Renal cortical epithelial cell (primary cell): ENCODE measurements around the gene PADI2. TPM values are rescaled to one million over a fixed set of nuclear protein-coding genes. Genes with fewer than 3 reads are reported as not detected.

Experiments
- DNase-seq: peaks from one replicate; pipeline ENCODE4 v3.0.0-alpha.2; 2011; ENCODE audit warnings: low read depth
- total RNA-seq: library from RNA; depleted of rRNA; stranded (reverse); fragments of >200 nt; gene quantifications from 2 replicates; pipeline ENCODE4 v1.2.3, GENCODE V29; 2014

The PADI2 gene
- total RNA-seq, 1 donor from 2014 or later = 1.5 TPM

DNA sequence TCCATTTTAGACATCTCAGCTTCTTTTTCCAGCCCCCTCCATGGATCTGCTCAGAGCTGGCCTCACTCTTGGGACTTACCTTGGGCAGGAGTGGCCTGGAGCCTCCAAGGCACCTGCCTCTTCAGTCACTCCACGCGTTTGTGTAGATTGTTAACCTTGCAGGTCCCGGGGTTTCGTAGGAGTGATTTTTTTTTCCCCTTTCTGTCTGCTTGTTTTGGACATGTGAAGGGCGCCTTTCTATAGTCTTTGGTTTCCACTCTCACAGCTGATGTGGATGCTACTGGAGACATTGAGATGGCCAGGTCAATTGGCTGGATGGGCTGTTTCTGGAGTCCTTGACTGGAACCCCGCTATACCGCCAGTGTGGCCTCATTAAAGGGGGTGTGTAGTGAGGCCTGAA, 63.5 kb downstream of the PADI2 start:
- DNase-seq = no peak

DNA sequence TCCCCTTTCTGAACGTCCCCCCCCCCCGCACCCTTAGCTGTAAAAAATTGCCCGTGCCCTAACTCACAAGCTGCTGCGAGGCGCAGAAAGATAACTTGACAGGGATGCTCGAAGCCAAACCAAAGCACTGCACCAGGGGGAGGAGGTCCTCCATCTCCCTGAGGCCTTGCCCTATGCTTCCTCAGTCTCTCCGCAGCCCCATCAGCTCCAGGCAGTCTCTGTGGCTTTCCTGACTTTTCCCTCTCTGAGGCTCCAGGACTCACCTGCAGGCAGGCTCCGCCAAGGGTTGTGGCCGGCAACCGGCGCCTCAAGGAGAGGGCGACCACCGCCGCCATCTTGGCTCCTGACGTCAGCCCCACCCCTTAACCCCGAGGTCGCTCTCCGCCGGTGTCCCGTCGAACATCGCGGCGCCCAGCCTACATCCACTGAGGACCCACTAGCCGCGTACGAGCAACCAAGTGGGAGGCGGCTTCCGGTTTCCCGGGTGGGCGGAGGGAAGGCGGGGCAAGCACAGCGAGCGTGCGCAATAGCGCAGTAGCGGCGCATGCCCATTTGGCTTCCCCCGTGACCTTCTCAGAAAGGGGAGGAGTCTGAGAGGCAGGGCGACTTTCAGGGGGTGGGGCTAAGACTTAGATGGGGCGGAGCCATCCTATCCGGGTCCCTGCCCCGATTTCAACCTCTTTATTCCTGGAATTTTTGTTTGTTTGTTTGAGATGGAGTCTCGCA, 65.4 kb downstream of the PADI2 start, which contains the start of gene SDHB:
Gene SDHB, minus strand, starts transcription at position 348 of the 726 bp plus-strand sequence. Its CDS starts 13 bp downstream, at position 335.
- peak; percentile 94 for DNase-seq

DNA sequence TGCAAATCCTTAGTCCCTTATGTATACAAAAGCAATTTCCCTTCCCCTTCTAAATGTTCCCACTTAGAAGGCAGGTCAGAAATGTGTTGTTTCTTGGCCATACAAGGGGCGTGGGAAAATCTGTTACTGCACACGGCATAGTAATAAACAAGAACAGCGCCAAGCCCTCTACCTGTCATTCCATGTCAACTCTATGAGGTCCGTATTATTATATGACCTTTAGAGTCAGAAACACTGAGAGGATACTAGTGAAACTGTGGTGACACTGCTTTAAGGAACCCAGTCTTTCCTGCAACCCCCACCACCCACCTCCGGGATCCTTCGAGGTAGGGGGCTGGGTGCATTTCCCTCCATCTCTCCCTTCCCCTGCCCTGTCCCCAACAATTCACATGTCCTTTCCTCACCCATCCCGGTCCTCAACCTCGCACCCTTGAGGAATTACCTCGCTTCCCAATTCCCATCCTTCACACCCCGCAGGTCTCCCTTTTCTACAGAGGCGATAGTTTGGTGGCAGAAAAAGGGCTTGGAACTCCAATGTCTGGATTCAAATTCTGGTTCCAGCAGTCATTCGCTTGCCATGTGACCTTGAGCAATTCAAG, 66.1 kb downstream of the PADI2 start:
- peak; percentile 22 for DNase-seq

DNA sequence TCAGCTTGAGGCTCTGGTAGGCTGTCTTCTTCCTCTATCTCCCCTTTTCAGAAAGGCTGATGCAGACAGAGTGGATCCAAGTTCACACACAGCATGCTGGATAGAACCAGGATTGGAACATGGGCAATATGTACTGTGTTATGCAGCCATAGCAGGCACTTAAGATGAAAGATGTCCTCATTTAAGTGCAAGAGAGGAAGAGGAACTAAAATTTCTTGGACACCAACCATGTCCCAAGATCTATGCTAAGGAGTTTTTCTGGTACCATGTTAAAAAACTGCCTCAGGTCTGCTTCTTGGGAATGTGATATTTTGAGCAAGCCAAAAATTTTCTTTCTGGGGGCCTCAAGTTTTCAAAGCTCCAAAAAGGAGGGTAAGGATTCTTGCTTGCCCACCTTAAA, 66.6 kb downstream of the PADI2 start:
- no peak for DNase-seq

DNA sequence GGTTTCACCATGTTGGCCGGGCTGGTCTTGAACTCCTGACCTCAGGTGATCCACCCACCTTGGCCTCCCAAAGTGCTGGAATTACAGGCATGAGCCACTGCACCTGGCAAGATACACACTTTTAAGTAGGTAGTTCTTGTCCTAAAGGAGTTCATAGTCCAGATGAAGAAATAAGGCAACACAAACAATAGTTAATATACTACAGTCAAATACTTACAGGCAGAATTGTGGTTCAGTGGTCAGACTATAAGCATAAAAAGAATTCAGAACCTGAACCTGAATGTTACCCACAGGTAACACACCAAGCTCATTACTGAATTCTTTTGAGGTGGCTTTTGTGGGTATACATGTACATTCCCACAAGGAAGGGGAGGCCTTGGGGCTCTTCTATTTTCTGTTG, 67.2 kb downstream of the PADI2 start:
- peak; percentile 65 for DNase-seq

DNA sequence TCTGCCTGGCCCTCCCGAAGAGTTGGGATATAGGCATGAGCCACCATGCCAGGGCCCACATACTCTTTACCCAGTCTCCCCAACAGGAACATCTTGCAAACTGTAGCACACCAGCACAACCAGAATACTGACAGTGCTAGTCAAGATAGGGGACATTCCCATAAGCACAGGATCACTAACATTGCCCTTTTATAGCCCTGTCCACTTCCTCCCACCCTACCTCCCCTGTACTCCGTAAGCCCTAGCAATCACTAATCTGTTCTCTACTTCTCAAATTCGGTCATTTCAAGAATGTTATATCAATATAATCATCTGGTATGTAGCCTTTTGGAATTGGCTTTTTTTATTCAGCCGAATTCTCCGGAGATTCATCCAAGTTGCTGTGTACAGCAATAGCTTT, 71.3 kb downstream of the PADI2 start:
- DNase-seq = no peak

DNA sequence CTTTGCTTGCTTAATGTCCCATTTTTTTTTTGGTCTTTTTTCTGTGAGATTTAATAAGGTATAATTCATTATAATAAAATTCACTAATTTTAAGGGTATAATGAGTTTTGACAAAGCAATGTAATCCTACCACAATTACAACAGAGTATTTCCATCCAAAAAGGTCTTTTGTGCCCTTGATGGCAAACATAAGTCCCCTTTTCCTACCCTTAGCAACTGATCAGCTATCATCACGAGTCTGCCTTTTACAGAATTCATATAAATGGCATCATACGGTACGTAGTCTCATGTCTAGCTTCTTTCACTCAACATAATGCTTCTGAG, 73.0 kb downstream of the PADI2 start:
- no peak for DNase-seq

DNA sequence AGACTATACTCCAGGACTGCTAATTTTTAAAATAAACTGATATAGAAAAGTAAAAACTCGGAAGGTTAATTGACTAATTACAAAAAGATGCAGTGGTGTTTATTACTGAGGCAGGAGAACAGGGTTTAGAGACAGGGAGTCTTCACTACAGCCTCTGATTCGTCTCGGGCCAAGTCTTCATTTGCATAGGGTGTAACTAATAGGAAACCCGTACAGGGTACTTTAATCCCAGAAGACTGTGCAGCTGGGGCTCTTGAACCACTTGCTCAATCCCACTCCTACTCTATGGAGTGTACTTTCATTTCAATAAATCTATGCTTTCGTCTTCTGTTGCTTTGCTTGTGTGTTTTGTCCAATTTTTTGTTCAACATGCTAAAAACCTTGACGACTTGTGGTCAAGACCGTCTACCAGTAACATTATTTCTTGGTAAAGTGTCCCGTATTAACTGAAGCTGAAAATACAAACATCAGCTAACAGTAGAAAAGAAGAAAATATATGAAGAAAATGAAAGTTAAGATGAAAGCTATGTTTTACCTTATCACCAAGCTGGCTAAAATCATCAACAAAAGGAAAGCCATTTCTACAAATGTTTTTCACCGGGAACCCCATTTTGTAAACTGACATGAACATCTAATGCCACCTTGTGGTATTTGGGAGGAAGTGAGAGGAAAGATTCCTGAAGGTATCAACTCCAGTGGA, 73.5 kb downstream of the PADI2 start:
- peak; percentile 71 for DNase-seq

DNA sequence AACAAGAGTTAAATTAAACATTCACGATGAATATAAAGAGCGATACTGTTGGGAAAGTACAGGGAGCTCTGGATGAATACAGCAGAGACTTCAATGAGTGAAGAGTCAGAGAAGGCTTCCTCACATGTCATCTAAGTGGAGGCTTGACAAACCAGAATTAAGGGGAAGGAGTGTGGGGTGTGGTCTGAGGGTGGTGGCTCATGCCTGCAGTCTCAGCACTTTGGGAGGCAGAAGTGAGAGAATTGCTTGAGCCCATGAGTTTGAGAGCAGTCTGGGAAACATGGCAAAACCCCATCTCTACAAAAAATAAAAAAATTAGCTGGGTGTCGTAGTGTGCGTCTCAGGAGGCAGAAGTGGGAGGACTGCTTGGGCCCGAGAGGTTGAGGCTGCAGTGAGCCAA, 74.1 kb downstream of the PADI2 start:
- no peak for DNase-seq

DNA sequence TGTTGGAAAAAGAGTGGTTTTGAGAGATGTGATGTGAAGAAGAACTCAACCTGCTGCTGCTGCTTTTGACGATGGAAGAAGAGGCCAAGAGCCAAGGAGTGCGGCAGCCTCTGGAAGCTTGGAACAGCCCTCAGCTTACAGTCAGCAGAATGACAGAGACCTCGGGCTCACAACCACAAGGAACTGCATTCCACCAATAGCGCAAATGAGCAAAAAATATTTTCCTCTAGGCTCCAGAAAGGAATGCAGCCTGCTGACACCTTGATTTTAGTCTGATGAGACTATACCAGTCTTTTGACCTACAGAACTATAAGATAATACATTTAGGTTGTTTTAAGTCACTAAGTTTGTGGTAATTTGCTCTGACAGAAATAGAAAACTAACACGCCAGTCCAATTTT, 75.6 kb downstream of the PADI2 start:
- DNase-seq = no peak

DNA sequence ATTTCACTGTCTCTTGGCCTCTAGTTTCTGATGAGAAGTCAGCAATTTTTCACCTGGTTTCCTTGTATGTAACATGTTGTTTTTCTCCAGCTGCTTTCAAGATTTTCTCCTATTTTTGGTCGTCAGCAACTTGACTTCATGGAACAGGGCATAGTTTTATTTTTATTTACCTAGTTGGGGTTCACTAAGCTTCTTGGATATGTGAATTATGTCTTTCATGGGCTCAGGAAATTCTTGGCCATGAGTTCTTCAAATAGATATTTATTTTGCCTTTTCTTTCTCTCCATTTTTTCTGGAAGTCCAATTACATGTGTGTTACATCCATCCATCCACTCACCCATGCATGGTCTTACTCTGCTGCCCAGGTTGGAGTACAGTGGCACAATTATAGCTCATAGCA, 79.1 kb downstream of the PADI2 start:
- no peak for DNase-seq

DNA sequence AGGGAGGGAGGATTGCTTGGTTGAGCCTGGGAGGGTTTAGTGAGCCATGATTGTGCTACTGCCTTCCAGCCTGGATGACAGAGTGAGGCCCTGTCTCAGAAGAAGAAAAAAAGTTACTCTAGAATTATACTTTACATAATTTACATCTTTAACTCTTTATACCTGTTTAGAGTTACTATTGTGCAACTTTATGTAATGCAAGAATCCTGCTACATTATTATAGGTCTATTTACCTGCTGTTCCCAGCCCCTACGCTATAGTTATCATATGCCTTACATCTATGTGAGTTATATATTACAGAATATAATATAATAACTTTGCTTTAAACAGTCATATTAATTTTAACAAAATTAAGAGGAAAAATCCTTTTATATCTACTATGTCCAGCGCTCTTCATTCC, 79.7 kb downstream of the PADI2 start:
- no peak for DNase-seq

DNA sequence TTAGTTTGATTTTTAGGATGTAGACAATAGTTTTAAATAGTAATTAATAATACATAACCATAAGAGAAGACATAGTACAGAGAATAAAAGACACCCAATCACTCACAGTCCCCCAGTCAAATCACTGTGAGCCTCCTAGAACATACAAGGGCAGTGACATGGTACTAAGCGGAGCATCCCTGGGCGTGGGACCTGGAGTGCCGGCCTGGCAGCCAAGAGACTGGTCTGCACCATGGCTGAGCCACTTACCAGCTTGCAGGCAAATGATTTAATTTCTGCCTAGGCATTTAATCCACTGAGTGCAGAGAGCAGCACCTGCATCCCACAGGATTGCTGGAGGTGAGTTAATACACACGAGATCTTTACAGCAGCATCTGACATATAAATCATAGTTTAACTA, 85.8 kb downstream of the PADI2 start:
- DNase-seq = no peak

DNA sequence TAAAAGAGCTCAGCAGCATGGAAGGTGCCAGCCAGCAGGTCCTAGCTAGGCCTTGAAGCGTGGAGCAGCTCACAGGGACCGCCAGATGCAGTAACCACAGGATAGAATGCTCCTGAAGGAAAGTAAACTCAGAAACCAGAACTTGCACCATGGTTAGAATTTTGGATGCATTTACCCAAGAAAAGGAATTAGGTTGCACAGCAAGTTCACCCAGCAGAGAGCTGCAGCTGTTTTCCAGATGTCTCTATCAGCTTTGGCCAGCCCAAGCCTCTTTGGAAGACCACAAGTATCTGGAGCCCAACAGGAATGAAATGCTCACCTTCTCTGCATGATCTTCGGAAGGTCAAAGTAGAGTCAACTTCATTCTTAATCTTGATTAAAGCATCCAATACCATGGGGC, 86.5 kb downstream of the PADI2 start:
- DNase-seq = no peak

DNA sequence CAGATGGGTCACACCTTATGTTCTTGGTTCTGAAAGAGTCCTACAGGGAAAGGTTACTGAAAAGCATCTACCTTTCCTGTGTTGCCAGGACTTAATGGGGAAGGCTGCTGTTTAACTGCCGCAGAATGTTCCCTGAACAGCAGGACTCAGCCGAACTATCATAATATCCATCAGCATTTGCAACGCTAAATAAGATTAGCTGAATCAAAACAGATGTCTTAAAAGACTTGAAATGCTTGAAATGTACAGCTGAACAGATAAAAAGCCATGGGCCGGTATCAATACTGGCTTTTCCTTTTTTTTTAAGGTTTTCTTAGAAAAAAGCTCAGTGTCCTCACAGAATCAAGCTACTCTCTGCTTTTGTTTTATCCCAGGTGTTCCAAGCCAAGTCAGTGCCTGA, 87.8 kb downstream of the PADI2 start:
- DNase-seq = no peak

DNA sequence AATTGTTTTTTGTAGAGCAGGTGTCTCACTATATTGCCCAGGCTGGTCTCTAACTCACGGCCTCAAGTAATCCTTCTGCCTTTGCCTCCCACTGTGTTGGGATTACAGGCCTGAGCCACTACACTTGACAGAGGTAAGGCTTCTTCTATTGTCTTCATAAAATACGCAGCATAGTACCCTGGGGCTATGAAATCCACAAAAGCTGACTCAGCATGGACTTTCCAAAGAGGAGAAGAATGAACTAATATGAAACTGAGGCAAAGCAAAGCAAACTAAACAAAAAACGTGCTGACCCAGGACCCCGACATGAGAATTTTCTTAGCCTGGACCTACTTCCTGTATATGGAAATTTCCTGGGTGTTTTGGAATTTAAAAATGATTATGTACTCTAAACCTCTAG, 89.0 kb downstream of the PADI2 start:
- DNase-seq = no peak

DNA sequence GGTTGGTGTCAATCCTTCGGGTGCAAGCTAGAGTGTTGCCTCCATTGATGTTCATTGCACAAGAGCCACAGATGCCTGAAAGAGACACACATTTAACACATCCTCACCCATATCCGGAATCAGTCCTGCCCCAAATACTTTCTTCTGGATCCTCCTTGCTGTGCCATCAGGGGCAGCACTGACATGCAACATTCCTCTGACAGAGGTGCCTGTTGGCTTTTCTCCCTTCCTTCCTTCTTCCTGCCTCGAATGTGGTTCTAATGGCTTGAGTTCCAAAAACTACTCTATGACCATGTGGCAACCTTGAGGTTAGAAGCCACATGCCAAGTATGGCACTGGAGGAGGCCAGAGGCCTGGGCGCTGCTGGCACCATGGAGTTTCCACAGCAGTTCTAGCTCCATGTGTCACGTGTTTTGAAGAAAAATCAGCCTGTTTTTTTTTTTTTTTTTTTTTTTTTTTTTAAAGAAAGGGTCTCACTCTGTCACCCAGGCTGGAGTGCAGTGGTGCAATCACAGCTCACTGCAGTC, 90.5 kb downstream of the PADI2 start:
- DNase-seq = no peak

DNA sequence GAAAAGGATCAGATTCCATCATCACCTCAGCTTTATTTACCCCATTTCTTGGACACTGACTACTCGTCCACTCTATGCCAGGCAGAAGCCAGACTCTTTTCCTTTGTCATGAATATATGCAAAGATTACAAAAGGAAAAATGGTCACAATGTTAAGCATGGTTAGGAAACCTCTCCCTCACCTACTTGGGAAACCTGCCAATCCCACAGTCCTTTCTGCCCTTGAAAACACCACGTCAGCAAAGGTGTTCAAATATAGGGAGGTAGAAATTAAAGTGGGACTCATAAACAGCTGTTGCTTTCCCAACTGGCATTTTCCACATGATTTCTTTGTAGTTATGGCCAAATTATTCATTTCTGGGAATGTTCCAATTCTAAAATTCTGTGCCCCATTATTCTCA, 91.4 kb downstream of the PADI2 start:
- DNase-seq = no peak

DNA sequence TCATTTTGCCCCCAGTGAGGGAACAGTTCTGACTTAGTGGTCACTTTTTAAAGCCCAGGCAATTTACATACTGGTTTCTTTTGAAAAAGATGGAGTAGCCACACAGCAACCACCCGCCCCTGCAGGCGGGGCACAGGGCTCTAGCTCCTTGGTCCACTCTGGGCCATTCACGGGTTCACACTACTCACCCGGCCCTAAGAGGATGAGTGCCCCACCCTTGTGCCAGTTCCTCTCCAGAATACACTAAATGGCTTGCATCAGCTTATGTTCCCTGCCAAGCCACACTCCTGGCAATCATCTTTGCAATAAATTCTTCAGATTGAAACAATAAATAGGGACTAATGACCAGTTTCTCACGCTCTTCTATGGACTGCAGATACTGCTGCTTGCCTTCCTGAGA, 91.8 kb downstream of the PADI2 start:
- DNase-seq = no peak

DNA sequence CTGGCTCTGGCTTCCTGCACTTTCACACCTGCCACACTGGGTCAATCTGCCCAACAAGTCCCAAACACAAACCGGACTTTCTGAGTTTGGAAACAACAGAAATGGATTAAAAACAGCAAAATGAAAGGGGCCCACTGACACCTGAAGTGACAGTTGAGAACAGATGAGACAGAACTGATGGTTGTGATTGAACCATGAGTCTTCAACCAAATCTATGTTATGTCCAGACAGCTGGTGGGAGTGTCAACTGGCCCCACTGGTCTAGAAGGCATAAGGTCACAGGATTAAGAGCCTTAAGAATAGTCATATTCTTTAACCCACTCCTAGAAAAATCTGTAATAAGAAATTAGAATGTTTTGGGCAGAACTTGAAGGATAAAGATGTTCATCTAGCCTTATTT, 94.5 kb downstream of the PADI2 start:
- no peak for DNase-seq

DNA sequence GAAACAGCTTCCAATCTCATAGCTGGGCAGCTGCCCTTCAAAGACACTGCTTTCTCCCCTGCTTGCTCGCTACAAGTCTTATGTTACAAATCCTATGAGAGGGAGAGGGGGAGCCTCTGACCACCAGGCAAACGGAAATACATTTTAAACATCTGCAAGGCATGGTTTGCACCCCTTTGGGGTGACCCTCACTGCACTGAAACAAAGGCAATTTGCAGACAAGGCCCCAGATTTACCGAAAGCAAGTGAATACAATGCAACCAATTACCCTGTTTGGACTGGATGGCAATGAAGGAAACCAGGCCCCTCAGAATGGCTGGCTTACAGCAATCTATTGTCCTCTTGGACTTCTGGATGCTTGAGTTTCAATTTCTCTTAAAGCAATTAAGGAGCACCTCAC, 95.7 kb downstream of the PADI2 start:
- DNase-seq = no peak

DNA sequence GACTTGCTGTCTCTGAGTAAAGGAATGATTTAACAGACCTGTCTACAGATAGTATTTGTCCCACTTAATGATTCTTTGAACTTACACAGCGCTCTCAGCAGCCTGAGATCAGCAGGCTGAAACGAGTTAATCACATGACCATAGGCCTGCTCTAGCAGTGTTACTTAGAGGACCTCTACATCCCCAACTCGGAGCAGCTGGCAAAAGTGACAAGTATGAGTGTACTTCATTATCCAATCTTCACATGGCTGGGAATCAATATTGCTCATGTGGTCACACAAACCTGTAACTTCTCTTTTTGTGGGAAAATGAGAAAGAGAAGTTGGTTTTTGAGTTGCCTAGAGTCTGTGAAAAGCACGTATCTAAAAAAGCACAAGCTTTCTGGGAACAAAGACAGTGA, 96.1 kb downstream of the PADI2 start:
- no peak for DNase-seq

DNA sequence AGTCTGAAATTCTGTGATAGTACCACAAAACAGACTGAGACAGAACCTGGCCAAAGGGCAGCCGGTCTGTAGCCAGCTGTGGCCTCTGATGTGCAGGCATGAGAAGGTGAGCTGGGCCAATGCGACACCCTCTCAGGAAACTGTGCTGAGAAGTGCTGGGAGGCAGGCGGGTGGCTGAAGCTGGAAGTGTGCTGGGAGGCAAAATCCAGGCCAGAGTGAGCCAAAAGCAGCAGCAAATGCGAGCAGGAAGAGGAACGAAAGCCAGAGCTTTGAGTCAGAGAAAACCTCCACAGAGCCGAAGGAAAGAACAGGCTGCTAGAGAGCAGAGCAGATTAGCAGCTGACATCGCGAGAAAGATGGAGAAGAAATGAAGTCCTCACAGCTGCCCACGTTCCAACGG, 97.4 kb downstream of the PADI2 start:
- DNase-seq = no peak
